A549 treated with AZD9567 at 1 μM for 4 hours (cell line): ENCODE results near the gene OXER1. TPM values are rescaled to one million over a fixed set of nuclear protein-coding genes. Genes with fewer than 3 reads are reported as not detected.

Source experiments
- total RNA-seq: library from RNA; stranded (reverse); fragments of 200-300 nt; extraction: Qiagen RNA extraction; gene quantifications from 5 replicates; pipeline ENCODE4 v1.2.3, GENCODE V29; 2022; ENCODE audit not compliant: insufficient read depth

OXER1 gene, protein sequence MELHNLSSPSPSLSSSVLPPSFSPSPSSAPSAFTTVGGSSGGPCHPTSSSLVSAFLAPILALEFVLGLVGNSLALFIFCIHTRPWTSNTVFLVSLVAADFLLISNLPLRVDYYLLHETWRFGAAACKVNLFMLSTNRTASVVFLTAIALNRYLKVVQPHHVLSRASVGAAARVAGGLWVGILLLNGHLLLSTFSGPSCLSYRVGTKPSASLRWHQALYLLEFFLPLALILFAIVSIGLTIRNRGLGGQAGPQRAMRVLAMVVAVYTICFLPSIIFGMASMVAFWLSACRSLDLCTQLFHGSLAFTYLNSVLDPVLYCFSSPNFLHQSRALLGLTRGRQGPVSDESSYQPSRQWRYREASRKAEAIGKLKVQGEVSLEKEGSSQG
- total RNA-seq: not detected in 5 replicates

DNA sequence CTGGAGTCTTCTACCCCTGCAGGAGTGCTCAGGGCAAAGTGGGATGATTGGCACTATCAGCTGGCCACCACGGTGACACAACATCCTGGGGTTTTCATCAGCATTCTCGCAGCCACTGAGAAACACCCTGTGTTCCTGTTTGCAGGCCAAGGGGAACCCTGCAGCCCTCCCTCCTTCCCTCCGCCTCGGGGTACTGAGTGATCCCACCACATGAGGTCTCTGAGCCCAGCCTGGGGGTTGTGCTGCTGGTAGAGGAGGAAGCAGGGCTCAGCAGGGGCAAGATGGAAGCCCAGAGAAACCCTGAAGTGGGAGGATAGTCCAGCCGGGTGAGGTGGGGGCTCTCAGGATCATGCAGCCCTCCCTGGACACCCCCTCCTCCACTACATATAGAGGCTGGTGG lies at the start of gene OXER1:
OXER1 (minus strand) TSS at position 40 of the 400 bp plus-strand sequence. CDS start 73 bp downstream, outside the sequence.

DNA sequence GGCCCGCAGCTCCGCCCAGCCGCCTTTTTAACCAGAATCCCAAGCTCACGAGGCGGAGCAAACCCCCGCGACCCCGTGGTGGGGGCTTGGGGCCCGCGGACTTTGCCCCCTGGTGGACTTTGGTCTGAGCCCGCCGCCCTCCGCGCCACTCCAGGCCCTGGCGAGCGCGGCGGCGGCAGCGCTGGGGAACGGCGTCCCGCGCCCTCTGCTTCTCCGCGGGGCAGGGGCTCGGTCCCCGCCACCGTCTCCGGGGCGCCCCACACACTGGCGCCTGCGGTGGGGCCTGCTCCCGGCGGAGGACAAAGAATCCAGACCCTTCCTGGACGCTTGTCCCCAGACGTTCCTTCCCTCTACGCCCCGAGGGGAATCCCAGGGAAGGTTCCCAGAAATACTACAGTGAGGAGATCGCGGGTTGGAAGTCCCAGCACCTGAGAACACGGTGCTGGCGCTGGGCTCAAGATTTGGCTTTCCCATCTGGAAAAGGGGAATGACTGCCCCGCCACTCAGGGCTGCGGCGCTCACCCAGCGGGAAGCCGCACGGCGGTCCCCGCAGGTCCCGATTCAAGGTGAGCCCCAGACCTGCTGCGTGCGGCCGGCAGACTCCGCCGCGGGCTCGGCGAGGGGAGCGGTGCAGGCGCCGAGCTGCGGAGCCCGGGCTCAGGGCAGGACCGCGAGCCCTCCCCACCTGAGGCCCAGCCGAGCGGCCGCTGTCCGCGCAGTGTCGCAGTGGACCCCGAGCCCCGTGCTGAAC lies 28.8 kb upstream of the OXER1 start, which contains the start of gene HAAO:
HAAO (minus strand) TSS at position 1 of the 751 bp plus-strand sequence. CDS start 47 bp downstream, outside the sequence.

Other genes starting within 250 kb of the OXER1 start
- gene MTA3, start 195.5 kb downstream of the OXER1 start, total RNA-seq: 23.7 to 32.0 TPM (median 25.8 TPM) in 5 replicates
- 0.12 to 0.21 TPM in 2 of 5 replicates, not detected in the others for gene HAAO, start 28.4 kb upstream of the OXER1 start, total RNA-seq